ENCODE measurements around the gene CYB5R3.
A peak's percentile ranks its signal among the peaks of the same experiment; 100 is the strongest.
"Not testable (repeated sequence)": the region's sequence is repeated elsewhere in the genome, so short reads cannot be mapped to it uniquely, and the experiment has no call there.

CYB5R3 gene

DNA sequence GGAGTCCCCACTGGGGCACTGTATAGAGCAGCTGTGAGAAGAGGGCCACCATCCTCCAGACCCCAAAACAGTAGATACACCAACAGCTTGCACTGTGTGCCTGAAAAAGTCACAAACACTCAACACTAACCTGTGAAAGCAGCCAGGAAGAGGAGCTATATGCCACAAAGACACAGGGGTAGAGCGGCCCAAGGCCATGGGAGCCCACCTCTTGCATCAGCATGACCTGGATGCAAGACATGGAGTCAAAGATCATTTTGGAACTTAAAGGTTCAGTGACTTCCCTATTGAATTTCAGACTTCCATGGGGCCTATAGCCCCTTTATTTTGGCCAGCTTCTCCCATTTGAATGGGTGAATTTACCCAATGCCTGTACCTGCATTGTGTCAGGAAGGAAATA, 29.7 kb upstream of the CYB5R3 start:
- no peak for DNase-seq (ENCODE audit: low read depth, low spot score)

DNA sequence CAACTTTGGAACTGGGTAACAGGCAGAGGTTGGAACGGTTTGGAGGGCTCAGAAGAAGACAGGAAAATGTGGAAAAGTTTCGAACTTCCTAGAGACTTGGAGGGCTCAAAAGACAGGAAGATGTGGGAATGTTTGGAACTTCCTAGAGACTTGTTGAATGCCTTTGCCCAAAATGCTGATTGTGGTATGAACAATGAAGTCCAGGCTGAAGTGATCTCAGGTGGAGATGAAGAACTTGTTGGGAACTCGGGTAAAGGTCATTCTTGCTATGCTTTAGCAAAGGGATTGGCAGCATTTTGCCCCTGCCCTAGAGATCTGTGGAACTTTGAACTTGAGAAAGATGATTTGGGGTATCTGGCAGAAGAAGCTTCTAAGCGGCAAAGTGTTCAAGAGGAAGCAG, 28.7 kb upstream of the CYB5R3 start:
- not testable (repeated sequence) for DNase-seq (ENCODE audit: low read depth, low spot score)

DNA sequence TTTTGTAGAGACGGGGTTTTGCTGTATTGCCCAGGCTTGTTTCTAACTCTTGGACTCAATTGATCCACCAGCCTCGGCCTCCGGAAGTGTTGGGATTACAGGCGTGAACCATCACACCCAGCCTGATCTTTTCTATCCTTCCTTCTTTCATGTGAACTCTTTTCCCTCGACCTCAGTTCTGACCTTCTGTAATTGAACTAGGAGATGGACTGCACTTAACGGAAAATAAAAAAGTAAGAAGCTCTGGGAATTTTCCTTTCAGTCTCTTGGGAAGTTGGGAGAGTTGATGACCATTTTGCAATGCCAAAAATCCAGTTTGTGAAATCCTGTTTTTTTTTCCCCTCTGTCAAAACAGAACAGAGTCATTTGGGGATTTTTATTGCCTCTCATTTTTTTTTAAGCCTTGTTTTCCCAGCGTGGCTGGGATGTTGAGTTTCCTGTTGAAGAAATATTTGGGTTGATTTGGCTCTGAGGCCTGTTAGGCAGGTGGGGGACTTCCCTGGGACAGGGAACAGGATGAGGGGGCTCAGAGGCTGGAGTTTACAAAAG, 26.9 kb upstream of the CYB5R3 start:
- DNase-seq (ENCODE audit: low read depth, low spot score): no peak

DNA sequence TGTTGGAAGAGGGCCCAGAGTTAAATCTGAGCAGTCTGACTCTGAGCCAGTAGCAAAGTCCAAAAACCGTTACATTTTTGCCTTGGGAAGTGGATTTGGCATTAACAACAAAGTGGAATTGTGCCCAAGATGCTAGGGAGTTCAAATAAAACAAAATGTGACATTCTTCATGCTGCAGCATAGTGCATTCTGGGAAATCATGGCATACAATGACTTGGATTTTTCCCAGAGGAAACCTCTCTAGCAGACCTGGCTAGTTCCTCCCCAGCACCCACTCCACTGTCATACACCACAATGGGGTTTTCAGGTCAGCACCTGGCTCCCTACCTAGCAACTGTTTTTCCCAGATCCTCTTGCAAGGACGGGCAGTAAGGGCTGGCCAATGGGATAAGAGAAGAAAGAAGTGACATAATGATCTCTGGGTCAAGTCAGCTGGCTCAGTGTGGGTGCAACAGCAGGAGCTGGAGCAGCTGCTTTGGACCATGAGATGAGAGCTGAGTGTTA, 24.8 kb upstream of the CYB5R3 start:
- DNase-seq (ENCODE audit: low read depth, low spot score): no peak

- not testable (repeated sequence) for DNase-seq (ENCODE audit: low read depth, low spot score)
Measured at GRCh38 chr22:42673071-42673470, 23.9 kb upstream of the CYB5R3 start.

DNA sequence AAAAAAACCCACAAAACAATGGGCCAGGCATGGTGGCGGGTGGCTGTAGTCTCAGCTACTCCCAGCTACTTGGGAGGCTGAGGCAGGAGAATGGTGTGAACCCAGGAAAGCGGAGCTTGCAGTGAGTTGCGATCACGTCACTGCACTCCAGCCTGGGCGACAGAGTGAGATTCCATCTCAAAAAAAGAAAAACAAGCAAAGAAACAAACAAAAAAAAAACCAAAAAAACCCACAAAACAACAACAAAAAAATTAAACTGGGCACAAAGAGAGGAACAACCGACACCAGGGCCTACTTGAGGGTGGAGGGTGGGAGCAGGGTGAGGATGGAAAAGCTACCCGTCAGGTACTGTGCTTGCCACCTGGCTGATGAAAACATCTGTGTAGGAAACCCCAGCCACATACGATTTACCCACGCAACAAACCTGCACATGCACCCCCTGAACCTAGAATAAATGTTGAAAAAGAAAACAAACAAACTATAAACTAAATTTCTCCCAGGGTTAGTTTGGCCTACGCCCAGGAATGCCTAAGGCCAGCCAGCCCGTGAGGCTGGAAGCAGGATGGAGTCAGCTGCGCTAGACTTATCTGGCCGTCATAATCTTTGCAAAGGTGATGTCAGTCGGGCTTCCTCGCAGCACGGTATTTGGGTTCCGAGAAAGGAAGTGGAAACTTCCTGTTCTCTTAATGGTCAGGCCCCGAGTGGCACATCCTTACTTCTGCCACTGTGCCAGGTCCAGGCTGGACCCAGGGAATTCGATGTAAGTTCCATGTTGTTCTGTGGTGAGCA, 21.9 kb upstream of the CYB5R3 start:
- DNase-seq (ENCODE audit: low read depth, low spot score): no peak

DNA sequence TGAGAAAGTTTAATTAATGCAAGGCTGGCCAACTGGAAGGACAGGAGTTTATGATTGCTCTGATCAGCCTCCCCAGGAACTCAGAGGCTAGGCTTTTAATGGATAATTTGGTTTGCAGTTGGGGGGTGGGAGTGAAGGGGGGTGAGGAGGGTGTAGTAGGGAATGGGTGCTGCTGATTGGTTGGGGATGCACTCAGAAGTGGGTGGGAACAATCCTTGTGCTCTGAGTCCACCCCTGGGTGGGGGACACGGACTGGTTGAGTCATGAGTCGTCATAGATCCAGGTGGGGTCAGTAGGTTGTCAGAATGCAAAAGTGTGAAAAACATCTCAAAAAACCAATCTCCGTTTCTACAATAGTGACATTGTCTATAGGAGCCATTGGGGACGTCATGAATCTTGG, 20.9 kb upstream of the CYB5R3 start:
- no peak for DNase-seq (ENCODE audit: low read depth, low spot score)

GRCh38 chr22:42666393-42666792, 17.2 kb upstream of the CYB5R3 start:
- DNase-seq (ENCODE audit: low read depth, low spot score): not testable (repeated sequence)

GRCh38 chr22:42664976-42665831, 16.0 kb upstream of the CYB5R3 start:
- no peak for DNase-seq (ENCODE audit: low read depth, low spot score)

DNA sequence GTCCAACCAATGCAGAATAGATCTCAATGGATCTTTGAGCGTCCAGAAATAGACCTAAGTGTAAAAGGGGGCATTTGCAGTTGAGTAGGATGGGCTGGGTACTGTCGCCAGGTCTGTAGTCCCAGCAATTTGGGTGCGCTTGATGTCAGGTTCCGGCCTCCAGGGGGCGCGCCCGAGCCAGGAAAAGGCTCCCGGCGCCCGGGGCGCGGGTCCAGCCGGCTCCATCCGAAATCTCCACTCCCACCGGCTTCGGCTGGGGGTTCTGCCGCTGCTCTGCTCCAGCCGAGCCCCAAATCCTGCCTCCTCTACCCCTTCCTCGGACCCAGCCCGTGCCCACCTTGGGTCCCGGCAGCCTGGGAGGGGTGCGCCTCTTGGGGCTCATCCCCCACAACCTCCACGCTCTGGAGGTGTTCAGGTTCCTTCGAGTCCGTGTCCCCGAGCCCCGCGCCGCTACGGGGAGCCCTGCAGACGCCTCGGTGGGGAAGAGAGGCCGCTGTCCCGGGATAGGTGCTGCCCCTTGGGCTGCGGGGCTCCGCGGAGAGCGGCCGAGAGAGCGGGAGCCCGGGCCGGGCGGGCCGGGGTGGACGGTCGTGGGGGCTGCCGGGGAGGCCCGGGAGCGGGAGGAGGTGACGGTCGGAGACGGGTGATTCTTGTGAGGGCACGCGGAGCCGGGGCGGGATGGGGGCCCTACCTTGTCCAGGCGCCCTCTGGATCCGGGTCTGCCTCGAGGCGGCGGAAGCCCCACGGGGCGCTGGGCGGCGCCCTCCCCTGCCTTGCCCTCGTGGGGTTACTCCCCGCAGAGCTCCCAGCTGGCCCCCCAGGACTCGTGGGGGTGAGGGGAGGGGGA, 13.0 kb upstream of the CYB5R3 start:
- DNase-seq (ENCODE audit: low read depth, low spot score): peak; percentile 62

GRCh38 chr22:42656578-42656977, 7.4 kb upstream of the CYB5R3 start:
- no peak for DNase-seq (ENCODE audit: low read depth, low spot score)

- no peak for DNase-seq (ENCODE audit: low read depth, low spot score)
Measured at GRCh38 chr22:42655693-42656092, 6.5 kb upstream of the CYB5R3 start.

DNA sequence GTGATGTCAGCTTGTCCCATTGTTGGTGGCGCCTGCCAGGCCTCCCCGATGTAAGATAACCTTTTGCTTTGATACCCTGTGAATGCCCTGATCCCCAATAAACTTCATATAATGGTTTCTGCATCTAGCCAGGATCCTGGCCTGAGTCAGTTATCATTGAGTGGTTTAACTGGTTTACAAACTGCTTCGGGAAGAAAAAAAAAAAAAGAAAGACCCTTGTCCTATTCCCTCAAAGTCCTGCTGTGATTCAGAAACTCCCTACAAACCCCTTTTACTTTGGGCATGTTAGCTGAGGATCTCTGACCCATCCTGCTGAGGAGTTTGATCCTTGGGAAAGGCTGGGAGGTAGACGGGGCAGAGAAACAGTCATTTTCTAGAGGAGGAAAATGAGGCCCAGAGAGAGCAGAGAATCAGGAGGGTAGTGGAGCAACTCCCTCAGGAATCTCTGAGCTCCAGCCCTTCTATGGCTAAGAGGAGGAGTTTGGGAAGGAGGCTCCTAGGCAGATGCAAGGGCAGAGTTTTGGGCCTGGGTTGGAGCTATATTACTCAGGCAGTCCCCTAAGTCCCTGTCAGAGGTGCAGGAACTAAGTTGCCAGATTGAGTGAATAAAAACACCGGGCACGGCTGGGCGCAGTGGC, 5.4 kb upstream of the CYB5R3 start:
- DNase-seq (ENCODE audit: low read depth, low spot score): no peak

- no peak for DNase-seq (ENCODE audit: low read depth, low spot score)
Measured at GRCh38 chr22:42653999-42654398, 4.8 kb upstream of the CYB5R3 start.

DNA sequence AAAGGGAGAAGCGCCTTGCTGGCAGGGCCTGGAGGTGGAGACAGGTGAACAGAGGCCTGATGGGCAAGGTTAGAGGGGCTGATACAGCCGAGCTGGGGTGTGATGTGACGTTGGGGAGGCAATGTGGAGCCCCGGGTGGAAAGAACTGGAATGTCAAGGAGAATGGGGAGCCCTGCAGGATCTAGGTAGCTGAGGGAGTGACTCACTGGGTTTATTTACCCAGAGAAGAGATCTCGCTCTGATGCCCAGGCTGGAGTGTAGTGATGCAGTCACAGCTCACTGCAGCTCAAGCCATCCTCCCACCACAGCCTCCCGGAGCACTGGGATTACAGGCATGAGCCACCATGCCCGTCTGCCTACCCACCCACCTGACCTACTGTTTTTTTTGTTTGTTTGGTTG, 1.9 kb upstream of the CYB5R3 start:
- DNase-seq (ENCODE audit: low read depth, low spot score): no peak

- no peak for DNase-seq (ENCODE audit: low read depth, low spot score)
Measured at GRCh38 chr22:42648368-42649245, 585 bp downstream of the CYB5R3 start.

DNA sequence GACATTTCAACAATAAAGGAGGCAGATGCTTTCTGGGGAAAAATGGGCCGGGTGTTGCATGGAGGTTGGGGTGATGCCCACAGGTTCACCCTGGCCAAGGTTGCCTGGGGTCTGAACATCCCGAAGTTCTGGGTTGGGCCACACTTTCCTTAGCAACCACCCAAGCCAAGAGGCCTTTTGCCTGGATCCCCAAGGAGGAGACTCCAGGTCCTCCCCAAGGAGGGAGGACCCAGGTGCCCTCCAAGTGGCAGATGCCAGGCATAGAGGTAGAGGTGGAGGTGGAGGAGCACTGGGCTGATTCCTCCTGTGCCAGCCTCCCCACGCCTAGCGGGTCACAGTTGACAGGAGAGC, 1.2 kb downstream of the CYB5R3 start:
- DNase-seq (ENCODE audit: low read depth, low spot score): no peak

- no peak for DNase-seq (ENCODE audit: low read depth, low spot score)
Measured at GRCh38 chr22:42646569-42647525, 2.3 kb downstream of the CYB5R3 start.
